ENCODE data around the gene ARHGAP23. TPM values are rescaled to one million over a fixed set of nuclear protein-coding genes. Genes with fewer than 3 reads are reported as not detected.

The ARHGAP23 gene
- total and polyA plus RNA-seq, 2 experiments from 2014 or later, result 21.4 to 150 TPM

GRCh38 chr17:38444151-38444550, 15.9 kb downstream of the ARHGAP23 start:
- H3K79me2 ChIP-seq (replicated peaks; ENCODE audit: insufficient read depth), result peaks cover 80% of the 10 kb centered on the region
- peak; percentile 87 for DNase-seq (ENCODE audit: low spot score)
- no peak overlapping the region for H2AFZ ChIP-seq

DNA sequence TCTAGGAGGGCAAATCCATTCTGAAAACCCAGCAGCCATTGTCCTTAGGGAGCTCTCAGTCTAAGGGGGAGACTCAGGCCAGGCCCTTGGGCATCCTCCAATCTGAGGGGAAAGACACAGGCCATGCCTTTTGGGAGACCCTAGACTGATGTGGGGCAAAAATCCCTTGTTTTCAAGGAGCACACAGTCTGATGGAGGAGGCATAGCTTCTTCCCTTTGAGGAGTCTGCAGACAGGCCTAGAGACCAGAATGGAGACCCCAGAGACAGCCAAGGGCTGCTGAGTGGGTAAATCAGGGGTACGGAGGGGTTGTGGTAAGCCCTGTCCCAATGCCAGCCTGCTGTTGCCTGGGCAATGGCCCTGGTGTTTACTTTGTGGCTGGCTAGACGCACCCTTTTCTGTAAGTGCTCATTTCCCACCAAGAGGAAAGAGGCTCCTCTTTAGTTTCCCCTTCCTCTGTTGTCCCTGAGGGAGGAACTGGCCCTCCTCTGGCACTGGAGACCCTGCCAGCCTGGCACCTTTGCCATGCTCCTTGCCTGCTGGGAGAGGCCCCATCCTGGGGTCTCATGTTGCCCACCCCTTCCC, 19.3 kb downstream of the ARHGAP23 start:
- H3K27ac Mint-ChIP-seq, result peak overlapping the region; percentile 62; the same call in 1 of the 2 replicates
- peaks cover 55% of the 10 kb centered on the region for H3K4me1 Mint-ChIP-seq
- peaks cover 40% of the 10 kb centered on the region for H3K27me3 Mint-ChIP-seq (ENCODE audit: insufficient read depth, low read depth, poor library complexity)
- Histone ChIP-seq H4K20me1 (replicated peaks; ENCODE audit: insufficient read depth) (no peaks in the 10 kb centered on the region), H2AFZ (no peak overlapping the region), H3K4me1 (ENCODE audit: insufficient read depth) (peaks cover 60% of the 10 kb centered on the region), H3K9me2 (ENCODE audit: insufficient read depth) (no peaks in the 10 kb centered on the region), H3K4me2 (peak overlapping the region; percentile 58), H3K4me3 (no peak overlapping the region), H3K27ac (ENCODE audit: low read depth) (peak overlapping the region; percentile 84), H3F3A (replicated peaks; ENCODE audit: low read depth) (peaks cover 32% of the 10 kb centered on the region), H3K36me3 (ENCODE audit: insufficient read depth) (no peaks in the 10 kb centered on the region), H3K79me2 (replicated peaks; ENCODE audit: insufficient read depth) (peaks cover 61% of the 10 kb centered on the region), H3K27me3 (ENCODE audit: insufficient read depth) (no peaks in the 10 kb centered on the region)
- no peak overlapping the region for H3K4me3 Mint-ChIP-seq
- ATAC-seq, result no peak
- H3K36me3 Mint-ChIP-seq (ENCODE audit: low read depth), result peaks cover 21% of the 10 kb centered on the region
- DNase-seq (ENCODE audit: low spot score), result no peak
- no peaks in the 10 kb centered on the region for H3K9me3 Mint-ChIP-seq
- TF ChIP-seq EZH2phosphoT487 (IDR thresholded peaks at IDR 0.05; ENCODE audit: unreplicated experiment) (no peak), STAT1 (IDR thresholded peaks at IDR 0.05; ENCODE audit: unreplicated experiment) (no peak), CREB1 (CRISPR knock-in tag; IDR thresholded peaks at IDR 0.05; ENCODE audit: low read depth) (no peak), ZNF114 (CRISPR knock-in tag; IDR thresholded peaks at IDR 0.05) (no peak), EZH2 (IDR thresholded peaks at IDR 0.05; ENCODE audit: low read depth, unreplicated experiment) (no peak)
- TF ChIP-seq, protein P1, sequence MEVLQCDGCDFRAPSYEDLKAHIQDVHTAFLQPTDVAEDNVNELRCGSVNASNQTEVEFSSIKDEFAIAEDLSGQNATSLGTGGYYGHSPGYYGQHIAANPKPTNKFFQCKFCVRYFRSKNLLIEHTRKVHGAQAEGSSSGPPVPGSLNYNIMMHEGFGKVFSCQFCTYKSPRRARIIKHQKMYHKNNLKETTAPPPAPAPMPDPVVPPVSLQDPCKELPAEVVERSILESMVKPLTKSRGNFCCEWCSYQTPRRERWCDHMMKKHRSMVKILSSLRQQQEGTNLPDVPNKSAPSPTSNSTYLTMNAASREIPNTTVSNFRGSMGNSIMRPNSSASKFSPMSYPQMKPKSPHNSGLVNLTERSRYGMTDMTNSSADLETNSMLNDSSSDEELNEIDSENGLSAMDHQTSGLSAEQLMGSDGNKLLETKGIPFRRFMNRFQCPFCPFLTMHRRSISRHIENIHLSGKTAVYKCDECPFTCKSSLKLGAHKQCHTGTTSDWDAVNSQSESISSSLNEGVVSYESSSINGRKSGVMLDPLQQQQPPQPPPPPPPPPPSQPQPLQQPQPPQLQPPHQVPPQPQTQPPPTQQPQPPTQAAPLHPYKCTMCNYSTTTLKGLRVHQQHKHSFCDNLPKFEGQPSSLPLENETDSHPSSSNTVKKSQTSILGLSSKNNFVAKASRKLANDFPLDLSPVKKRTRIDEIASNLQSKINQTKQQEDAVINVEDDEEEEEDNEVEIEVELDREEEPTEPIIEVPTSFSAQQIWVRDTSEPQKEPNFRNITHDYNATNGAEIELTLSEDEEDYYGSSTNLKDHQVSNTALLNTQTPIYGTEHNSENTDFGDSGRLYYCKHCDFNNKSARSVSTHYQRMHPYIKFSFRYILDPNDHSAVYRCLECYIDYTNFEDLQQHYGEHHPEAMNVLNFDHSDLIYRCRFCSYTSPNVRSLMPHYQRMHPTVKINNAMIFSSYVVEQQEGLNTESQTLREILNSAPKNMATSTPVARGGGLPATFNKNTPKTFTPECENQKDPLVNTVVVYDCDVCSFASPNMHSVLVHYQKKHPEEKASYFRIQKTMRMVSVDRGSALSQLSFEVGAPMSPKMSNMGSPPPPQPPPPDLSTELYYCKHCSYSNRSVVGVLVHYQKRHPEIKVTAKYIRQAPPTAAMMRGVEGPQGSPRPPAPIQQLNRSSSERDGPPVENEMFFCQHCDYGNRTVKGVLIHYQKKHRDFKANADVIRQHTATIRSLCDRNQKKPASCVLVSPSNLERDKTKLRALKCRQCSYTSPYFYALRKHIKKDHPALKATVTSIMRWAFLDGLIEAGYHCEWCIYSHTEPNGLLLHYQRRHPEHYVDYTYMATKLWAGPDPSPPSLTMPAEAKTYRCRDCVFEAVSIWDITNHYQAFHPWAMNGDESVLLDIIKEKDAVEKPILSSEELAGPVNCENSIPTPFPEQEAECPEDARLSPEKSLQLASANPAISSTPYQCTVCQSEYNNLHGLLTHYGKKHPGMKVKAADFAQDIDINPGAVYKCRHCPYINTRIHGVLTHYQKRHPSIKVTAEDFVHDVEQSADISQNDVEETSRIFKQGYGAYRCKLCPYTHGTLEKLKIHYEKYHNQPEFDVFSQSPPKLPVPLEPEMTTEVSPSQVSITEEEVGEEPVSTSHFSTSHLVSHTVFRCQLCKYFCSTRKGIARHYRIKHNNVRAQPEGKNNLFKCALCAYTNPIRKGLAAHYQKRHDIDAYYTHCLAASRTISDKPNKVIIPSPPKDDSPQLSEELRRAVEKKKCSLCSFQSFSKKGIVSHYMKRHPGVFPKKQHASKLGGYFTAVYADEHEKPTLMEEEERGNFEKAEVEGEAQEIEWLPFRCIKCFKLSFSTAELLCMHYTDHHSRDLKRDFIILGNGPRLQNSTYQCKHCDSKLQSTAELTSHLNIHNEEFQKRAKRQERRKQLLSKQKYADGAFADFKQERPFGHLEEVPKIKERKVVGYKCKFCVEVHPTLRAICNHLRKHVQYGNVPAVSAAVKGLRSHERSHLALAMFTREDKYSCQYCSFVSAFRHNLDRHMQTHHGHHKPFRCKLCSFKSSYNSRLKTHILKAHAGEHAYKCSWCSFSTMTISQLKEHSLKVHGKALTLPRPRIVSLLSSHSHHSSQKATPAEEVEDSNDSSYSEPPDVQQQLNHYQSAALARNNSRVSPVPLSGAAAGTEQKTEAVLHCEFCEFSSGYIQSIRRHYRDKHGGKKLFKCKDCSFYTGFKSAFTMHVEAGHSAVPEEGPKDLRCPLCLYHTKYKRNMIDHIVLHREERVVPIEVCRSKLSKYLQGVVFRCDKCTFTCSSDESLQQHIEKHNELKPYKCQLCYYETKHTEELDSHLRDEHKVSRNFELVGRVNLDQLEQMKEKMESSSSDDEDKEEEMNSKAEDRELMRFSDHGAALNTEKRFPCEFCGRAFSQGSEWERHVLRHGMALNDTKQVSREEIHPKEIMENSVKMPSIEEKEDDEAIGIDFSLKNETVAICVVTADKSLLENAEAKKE (CRISPR knock-in tag; IDR thresholded peaks at IDR 0.05), result no peak

More at GRCh38 chr17:38444151-38444550, 15.9 kb downstream of the ARHGAP23 start:
- Mint-ChIP-seq H3K4me1 (peaks cover 59% of the 10 kb centered on the region), H3K27me3 (ENCODE audit: insufficient read depth, low read depth, poor library complexity) (peaks cover 27% of the 10 kb centered on the region), H3K27ac (peak overlapping the region; percentile 74; the same call in 1 of the 2 replicates), H3K9me3 (no peaks in the 10 kb centered on the region), H3K36me3 (ENCODE audit: low read depth) (peaks cover 24% of the 10 kb centered on the region), H3K4me3 (peak overlapping the region; percentile 29; the same call in 1 of the 3 replicates)
- H3K27ac ChIP-seq (ENCODE audit: low read depth), result no peak overlapping the region
- H3F3A ChIP-seq (replicated peaks; ENCODE audit: low read depth), result peaks cover 25% of the 10 kb centered on the region
- H3K27me3 ChIP-seq (ENCODE audit: insufficient read depth), result no peaks in the 10 kb centered on the region
- TF ChIP-seq NANOG (IDR thresholded peaks at IDR 0.05; ENCODE audit: borderline replicate concordance), result no peak
- TF ChIP-seq, protein P2, sequence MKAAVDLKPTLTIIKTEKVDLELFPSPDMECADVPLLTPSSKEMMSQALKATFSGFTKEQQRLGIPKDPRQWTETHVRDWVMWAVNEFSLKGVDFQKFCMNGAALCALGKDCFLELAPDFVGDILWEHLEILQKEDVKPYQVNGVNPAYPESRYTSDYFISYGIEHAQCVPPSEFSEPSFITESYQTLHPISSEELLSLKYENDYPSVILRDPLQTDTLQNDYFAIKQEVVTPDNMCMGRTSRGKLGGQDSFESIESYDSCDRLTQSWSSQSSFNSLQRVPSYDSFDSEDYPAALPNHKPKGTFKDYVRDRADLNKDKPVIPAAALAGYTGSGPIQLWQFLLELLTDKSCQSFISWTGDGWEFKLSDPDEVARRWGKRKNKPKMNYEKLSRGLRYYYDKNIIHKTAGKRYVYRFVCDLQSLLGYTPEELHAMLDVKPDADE (IDR thresholded peaks at IDR 0.05), result no peak
- peak; percentile 70 to 98 for TF ChIP-seq CTCF (conservative IDR thresholded peaks at IDR 0.05; ENCODE audit: low read depth in 2 of 2)
- TF ChIP-seq EZH2 (IDR thresholded peaks at IDR 0.05; ENCODE audit: low read depth, unreplicated experiment), result no peak
- TF ChIP-seq EZH2phosphoT487 (IDR thresholded peaks at IDR 0.05; ENCODE audit: unreplicated experiment), result no peak
- H3K36me3 ChIP-seq (ENCODE audit: insufficient read depth), result no peaks in the 10 kb centered on the region; the same call in 1 of the 2 replicates
- no peak overlapping the region for H3K4me3 ChIP-seq
- ATAC-seq, result peak; percentile 78
- H3K9me2 ChIP-seq (ENCODE audit: insufficient read depth), result no peaks in the 10 kb centered on the region
- peaks cover 3% of the 10 kb centered on the region; the same call in 1 of the 2 replicates for H4K20me1 ChIP-seq (replicated peaks; ENCODE audit: insufficient read depth)
- peaks cover 72% of the 10 kb centered on the region for H3K4me1 ChIP-seq (ENCODE audit: insufficient read depth)
- H3K4me2 ChIP-seq, result peak overlapping the region; percentile 77

All from GM23338 (cell line).